HG03571 (cell line): ENCODE measurements around the gene KRT82.

ENCODE experiments used
- ATAC-seq: cut with Tn5 transposase; IDR thresholded peaks from one replicate; pipeline ENCODE4 v1.9.1; 2021; ENCODE audit not compliant: unreplicated experiment

Gene KRT82

GRCh38 chr12:52436000-52436827, 30.1 kb upstream of the KRT82 start:
- no peak for ATAC-seq

GRCh38 chr12:52435659-52435999, 29.5 kb upstream of the KRT82 start:
- no peak for ATAC-seq

GRCh38 chr12:52434760-52435530, 28.8 kb upstream of the KRT82 start:
- no peak for ATAC-seq

- no peak for ATAC-seq
Observed at GRCh38 chr12:52434081-52434733, 28.1 kb upstream of the KRT82 start, which contains the start of gene KRT75. TSS of gene KRT75 (minus strand) at chr12:52434371. CDS start at chr12:52434304, 67 bp downstream.

- no peak for ATAC-seq
Observed at GRCh38 chr12:52433501-52434080, 27.5 kb upstream of the KRT82 start.

GRCh38 chr12:52432559-52433207, 26.5 kb upstream of the KRT82 start:
- no peak for ATAC-seq

GRCh38 chr12:52428121-52428520, 22.0 kb upstream of the KRT82 start:
- no peak for ATAC-seq

GRCh38 chr12:52427083-52427482, 20.9 kb upstream of the KRT82 start:
- ATAC-seq = no peak

GRCh38 chr12:52426034-52426433, 19.9 kb upstream of the KRT82 start:
- no peak for ATAC-seq

- ATAC-seq = no peak
Observed at GRCh38 chr12:52425466-52425865, 19.3 kb upstream of the KRT82 start.

- ATAC-seq = no peak
Observed at GRCh38 chr12:52423661-52424500, 17.7 kb upstream of the KRT82 start.

GRCh38 chr12:52423035-52423434, 16.9 kb upstream of the KRT82 start:
- no peak for ATAC-seq

- ATAC-seq = no peak
Observed at GRCh38 chr12:52419656-52420055, 13.5 kb upstream of the KRT82 start.

- no peak for ATAC-seq
Observed at GRCh38 chr12:52418576-52419110, 12.5 kb upstream of the KRT82 start.

GRCh38 chr12:52417740-52418139, 11.6 kb upstream of the KRT82 start:
- ATAC-seq = no peak

GRCh38 chr12:52416795-52417194, 10.7 kb upstream of the KRT82 start:
- ATAC-seq = no peak

- ATAC-seq = no peak
Observed at GRCh38 chr12:52415870-52416750, 10.0 kb upstream of the KRT82 start.

- ATAC-seq = no peak
Observed at GRCh38 chr12:52414936-52415335, 8.8 kb upstream of the KRT82 start.
